GM19025 (cell line): ENCODE results near the gene GGN.
"Not testable (repeated sequence)": the region's sequence is repeated elsewhere in the genome, so short reads cannot be mapped to it uniquely, and the experiment has no call there.

Source experiments
- ATAC-seq: cut with Tn5 transposase; IDR thresholded peaks from one replicate; pipeline ENCODE4 v1.9.1; 2021; ENCODE audit warnings: mild to moderate bottlenecking, low read depth, moderate library complexity; ENCODE audit not compliant: unreplicated experiment

GGN gene, protein sequence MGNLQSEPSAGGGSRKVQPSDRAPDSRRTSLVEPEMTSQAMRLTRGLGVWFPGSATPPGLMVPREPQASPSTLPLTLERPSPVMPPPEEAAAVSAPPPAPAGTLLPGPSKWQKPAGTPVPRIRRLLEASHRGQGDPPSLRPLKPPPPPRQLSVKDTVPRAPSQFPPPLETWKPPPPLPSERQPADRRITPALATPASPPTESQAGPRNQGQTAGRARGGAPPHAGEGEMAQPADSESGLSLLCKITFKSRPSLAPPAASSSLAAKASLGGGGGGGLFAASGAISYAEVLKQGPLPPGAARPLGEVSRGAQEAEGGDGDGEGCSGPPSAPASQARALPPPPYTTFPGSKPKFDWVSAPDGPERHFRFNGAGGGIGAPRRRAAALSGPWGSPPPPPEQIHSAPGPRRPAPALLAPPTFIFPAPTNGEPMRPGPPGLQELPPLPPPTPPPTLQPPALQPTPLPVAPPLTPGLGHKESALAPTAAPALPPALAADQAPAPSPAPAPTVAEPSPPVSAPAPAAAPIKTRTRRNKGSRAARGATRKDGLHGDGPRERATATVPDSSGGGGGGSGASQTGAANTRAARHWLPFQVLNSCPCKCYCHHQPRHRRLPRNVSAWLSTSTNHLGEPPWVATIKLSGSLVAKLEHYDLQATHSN

DNA sequence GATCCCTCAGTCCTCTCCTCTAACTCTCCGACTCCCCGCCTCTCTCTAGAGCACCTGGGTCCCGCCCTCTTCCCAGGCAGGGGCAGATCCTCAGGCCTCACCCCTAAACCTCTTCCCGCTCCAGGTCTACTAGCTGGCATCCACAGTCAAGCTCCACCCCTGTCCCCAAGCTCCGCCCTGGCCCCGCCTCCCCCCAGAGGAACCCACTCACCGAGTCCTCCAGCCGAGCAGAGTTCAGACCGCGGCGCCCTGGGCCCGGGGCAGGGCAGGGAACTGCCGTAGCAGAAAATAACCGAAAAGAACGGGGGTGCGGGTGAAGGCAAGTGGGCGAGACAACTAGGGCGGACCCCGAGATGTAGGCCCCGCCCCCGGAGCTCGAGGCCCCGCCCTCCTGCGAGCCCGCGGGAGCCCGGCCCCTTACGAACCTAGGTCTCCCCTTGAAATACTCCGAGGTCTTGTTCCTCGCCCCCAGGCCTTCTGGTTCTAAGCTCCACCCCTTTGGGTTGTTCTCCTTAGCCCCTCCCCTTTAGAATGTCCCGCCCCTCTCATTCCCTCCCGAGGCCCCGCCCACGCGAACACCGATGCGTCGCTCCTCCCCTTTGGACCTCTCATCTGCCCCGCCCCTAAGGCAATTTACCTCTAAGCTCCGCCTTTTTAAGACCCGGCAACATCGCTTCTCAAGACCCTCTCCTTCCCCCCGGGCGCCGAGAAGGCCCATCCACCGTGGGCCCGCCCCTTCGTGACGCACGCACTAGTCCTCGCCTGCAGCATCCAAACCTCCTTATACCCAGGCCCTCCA, at the start of gene GGN:
Gene GGN, minus strand, starts transcription at position 485 of the 799 bp plus-strand sequence. CDS start 773 bp downstream, outside the sequence.
- ATAC-seq = no peak

DNA sequence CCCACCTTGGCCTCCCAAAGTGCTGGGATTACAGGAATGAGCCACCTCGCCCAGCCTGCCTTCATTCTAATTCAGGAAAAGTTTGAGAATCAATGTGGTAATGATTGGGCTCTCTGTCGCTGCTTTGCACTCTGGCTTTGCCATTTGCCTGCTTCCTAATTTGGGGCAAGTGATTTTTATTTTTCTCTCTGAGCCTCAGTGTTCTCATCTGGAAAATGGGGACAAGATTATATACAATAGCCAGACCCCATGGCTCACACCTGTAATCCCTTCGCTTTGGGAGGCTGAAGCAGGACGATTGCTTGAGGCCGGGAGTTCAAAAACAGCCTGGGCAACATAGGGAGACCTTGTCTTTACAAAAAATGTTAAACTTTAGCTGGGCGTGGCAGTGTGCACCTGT, 49.5 kb upstream of the GGN start:
- ATAC-seq = no peak

DNA sequence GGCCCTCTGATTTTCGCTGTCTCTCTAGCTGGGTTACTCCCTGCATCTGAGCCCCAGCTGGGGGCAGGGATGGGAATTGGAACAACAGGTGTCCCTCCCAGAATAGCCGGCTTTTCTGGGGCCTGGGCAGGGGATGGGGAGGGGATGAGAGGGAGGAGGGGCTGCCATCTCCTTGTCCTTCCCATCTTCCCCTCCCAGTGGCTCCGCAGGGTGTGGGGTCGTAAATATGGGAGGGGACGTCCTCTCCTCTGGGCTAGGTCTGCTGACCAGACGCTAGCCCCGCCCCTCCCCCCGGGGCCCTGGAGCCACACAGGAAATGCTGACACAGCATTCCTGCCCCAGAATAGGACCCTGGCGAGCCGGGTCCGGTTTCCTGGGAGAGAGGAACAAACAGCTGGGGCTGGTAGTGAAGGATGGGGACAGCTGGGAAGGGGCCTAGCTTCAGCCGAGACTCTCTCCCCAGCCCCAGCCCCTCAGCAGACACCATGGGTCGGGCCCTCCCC, 46.8 kb upstream of the GGN start:
- no peak for ATAC-seq

DNA sequence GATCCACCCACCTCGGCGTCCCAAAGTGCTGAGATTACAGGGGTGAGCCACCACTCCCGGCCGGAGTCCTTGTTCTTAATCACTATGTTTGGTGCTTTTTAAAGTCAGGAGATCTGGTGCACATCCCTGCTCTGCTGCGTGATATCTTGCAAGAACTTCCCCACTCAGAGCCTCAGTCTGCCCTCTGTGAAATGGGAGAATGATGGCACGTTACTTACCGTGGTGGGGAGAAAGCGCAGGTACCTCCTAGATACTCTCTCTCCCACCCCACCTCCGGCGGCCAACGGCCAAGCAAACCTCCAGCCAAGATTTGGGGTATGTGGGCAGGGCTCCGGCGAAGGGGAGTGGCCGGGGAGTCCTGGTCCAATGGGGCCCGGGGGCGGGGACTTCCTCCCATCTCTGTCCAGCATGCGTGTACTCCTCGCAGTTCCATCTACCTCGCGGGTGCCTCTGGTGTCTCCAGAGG, 45.5 kb upstream of the GGN start, which contains the start of gene RYR1:
Gene RYR1, plus strand, starts transcription at position 424 of the 466 bp plus-strand sequence. CDS start 139 bp downstream, outside the sequence.
- ATAC-seq = no peak

DNA sequence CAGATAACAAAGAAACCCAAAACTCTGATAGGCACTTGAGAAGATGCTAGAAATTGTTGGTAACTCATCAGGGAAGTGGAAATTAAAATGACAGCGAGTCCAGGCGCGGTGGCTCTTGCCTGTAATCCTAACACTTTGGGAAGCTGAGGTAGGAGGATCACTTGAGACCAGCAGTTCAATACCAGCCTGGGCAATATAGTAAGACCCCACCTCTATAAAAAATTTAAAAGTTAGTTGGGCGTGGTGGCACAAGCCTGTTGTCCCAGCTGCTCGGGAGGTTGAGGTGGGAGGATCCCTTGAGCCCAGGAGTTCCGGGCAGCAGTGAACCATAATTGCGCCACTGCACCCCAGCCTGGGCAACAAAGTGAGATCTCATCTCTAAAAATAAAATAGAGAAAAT, 43.1 kb upstream of the GGN start:
- ATAC-seq = no peak

DNA sequence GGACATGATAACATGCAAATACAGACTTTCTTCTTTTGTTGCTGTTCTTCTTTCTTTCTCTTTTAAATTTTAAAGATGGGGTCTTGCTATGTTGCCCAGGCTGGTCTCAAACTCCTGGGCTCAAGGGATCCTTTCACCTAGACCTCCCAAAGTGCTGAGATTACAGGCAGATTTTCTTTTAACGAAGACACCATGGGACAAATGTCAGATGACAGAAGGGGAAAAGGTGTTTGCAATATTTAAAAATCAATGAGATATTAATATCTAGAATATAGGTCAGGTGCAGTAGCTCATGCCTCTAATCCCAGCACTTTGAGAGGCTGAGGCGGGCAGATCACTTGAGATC, 42.0 kb upstream of the GGN start:
- no peak for ATAC-seq

DNA sequence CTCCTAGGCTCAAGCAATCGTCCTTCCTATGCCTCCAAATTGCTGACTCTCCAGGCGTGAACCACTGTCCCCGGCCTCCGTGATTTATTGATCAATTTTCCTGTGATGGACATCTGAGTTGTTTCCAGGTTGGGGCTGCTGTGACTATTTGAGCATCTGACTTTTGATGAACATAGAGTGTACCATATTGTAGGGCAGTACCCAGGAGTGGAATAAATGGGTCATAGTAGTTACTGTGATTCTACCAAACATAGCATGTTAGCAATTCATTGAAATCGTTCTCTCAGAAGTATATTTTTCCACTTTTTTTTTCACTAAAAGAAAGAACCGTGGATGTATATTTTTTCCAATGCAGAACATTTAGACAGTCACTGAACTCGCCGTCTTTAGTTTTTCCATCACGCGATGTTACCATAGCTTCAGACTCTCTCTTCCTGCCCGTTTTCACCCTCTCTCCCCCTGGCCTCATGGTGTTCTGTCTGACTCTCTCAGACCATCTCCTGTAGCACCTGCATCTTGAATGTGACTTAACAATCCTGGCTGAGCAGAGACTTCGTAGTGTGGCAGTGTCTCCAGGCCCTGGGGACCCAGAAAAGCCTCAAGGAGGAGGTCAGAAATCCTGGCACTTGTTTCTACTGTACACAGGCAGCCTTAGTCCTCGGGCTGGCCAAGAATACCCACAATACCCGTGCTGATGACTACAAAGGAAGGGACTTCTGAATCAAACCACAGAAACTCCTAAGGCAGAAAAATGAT, 41.4 kb upstream of the GGN start:
- ATAC-seq = no peak

DNA sequence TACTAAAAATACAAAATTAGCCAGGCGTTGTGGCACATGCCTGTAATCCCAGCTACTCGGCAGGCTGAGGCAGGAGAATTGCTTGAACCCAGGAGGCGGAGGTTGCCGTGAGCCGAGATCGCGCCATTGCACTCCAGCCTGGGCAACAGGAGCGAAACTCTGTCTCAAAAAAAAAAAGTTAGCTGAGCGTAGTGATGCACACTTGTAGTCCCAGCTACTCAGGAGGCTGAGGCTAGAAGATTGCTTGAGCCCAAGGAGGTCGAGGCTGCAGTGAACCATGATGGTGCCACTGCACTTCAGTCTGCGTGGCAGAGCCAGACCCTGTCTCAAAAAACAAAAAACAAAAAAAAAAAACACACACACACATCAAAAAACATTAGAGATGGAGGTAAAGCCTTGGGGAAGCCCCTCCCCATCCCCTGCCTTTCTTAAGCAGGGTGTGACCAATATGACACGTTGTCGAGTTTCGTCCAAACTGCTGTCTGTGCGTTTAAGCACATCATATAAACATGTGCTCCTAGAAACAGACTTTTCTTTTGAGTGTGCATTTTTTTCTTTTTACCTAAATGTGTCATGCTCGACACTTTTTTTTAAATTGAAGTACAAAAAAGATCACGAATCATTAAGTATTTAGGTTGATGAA, 39.3 kb upstream of the GGN start:
- ATAC-seq = not testable (repeated sequence)

DNA sequence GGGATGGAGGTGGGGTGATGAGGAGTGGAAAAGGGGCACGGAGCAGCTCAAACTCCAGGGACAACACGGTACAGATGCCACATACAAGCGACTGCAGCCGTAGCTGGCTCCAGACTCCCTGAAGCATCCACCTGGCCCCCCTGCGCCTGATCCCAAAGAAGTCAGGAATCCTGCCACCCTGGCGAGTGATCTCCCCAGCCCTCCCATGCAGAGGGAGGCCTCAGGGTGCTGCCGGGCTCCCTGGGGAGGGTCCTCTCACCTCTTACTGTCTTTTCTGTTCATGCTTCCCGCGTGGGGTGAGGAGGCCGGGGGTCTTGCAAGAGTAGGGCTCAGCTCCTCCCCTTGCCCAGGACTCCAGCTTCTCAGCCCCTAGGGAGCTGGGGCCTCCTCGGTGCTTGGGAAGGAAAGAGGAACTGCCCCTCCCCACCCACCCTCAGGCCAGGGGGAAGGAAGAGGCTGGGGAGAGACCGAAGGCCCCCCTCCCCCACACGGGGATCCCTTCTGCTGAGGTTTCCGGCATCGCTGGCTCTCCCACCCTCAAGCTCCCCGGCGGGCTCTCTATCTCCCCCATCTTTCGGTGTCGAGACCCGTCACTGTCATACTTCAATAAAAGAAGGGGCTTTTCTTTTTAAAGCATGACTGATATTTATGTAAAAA, 38.1 kb upstream of the GGN start, which contains the start of gene RASGRP4:
Gene RASGRP4, minus strand, starts transcription at position 410 of the 657 bp plus-strand sequence. Its CDS starts 128 bp downstream, at position 282.
- no peak for ATAC-seq

DNA sequence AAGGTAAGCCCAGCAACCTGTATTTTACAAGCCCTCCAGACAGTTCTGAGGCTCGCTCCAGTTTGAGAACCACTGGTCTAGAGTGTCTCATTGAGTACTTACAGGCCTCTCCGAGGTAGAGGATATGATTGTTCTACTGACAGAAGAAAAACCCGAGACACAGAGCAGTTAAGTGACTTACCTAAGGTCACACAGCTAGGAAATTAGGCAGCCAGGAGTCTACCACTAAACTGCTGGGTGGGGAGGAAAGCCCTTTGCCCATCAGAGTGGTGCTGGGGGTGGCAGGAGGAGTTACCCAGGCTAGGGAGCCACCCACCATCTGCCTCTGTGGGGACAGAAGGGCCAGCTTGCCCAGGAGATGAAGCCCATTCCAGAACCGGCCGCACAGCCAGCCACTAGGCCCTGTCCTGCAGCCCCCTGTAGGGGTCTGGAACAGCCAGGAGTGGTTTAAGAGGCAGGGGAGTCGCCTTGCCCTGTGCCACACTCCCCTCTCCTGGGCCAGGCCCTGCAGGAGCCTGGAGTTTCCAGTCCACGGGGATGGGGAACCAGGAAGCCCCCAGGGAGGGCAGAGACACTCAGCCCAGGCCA, 37.5 kb upstream of the GGN start:
- ATAC-seq = no peak

DNA sequence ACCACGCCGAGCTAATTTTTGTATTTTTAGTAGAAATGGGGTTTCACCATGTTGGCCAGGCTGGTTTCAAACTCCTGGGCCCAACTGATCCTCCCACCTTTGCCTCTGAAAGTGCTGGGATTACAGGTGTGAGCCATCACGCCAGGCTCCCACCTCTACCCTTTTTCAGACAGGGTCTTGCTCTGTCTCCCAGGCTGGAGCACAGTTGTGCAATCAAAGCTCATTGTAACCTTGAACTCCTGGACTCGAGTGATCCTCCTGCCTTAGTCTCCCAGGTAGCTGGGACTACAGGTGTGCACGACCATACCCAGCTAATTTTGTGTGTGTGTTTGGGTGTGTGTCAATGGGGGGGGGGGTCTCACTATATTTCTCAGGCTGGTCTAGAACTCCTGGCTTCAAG, 36.4 kb upstream of the GGN start:
- no peak for ATAC-seq

DNA sequence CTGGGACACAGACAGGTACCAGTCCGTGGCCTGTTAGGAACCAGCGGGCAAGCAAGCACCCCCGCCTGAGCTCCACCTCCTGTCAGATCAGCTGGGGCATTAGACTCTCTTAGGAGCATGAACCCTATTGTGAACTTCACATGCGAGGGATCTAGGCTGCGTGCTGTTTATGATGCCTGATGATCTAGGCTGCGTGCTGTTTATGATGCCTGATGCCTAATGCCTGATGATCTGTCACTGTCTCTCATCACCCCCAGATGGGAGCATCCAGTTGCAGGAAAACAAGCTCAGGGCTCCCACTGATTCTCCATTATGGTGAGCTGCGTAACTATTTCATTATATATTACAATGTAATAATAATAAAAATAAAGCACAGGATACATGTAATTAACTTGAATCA, 34.6 kb upstream of the GGN start:
- no peak for ATAC-seq

DNA sequence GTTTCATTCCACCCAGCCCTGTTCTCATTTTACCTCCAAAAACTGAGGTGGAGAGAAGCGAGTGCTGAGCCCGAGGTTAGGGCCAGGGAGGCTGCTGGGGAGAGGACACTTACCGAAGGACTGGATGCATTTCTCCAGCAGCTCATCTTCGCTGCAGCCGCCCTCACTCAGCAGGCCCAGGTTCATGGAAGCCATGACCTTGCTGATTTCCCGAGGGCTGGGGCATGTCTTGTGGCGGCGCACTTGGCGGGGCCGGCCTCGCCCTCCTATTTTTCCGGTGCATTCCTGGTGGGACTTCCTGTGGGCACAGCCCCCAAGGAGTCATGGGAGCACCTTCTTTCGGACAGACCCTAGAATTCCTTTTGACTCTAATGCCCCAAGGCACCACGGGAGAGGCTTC, 34.0 kb upstream of the GGN start:
- ATAC-seq = no peak

DNA sequence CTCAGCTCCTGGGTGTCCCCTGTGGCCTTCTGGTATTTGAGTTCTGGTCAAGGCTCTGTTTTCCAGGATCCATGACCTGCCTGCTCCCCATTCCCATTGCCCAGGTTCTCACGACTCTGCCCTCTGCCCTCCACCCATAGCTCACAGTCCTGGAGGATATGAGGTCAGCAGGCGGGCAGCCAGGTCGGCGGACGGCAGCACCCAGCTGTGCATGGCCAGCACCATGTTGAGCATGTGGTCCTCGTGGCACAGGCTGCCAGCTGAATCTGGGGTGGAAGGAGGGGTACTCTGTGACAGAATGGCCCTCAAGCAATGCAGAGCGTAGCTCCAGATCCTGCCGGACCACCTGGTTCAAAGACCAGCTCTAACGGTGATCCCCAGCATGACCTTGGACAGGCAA, 33.1 kb upstream of the GGN start:
- no peak for ATAC-seq

DNA sequence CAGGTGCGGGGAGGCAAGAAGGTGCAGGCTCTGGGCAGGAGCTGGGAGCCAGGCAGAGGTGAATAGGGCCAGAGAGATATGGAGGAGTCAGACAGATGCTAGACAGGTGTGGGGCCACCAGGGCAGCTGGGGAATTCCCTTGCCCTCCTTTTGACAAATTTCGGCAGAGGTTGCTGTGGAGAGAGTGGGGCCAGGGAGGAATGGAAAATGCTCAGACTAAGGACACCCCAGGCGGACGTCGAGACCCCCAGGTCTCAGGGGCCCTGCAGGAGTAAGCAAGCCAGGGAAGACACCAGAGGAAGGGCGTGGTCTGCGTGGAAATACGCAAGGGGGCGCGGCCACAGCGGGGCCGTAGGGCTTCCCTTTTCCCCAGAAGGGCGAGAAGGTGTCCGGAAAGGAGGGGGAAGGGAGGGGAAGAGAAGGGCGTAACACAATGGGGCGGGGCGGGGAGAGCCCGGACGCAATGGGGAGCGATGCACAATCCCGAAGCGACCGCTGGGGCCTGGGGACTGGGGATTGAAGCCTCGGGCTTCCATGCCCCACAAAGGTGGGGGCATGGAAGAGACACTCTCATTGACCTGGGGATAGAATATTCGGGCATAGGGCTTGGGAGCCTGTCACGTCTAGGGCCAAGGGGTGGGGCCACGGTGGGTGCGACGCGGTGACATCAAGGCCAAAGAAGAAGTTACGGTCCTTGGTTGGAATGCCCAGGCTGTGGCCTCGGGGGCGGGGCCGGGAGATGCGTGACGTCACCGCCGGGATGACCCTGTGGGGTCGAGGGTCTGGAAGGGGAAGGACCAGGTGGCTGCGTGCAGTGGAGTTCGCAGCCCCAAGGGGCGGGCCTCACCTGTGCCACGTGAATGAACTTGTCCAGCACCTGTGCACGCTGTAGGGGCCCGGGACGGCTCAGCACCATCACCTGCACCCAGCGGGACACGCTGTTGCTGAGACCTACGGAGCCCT, 30.0 kb upstream of the GGN start:
- no peak for ATAC-seq

DNA sequence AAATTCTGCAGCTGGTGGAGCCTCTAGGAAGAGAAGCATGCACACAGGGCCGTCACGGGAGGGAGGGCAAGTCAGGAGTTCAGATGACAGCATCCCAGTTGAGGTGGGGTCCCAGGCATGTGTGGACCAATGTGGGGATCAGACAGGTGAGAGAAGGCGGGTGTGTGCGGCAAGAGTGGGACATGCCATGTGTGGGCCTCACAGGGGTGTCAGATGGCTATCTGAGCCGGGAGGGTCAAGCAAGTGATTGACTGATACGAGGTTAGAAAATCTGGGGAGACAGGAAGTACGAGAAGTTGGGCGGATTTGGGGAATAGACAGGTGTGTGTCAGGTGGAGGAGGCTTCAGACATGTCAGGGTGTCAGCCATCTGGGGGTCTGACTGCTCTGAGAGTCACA, 29.3 kb upstream of the GGN start:
- ATAC-seq = no peak

DNA sequence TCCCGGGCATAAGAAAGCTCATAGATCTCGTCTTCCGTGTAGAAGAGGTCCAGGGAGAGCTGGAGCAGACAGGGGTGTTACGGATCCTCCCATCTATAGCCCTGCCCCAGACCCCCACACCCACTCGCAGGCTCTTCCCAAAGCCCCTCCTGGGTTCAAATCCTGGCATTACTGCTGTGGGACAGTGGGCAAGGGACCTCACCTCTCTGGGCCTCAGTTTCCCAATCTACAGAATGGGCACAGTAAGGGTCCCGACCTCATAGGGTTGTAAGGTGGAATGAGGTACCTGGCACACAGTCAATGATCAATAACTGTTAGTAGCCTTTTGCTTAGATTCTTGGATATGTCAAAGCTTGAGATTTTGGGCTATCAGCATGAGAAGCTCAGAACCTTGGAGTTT, 25.6 kb upstream of the GGN start:
- ATAC-seq = no peak

DNA sequence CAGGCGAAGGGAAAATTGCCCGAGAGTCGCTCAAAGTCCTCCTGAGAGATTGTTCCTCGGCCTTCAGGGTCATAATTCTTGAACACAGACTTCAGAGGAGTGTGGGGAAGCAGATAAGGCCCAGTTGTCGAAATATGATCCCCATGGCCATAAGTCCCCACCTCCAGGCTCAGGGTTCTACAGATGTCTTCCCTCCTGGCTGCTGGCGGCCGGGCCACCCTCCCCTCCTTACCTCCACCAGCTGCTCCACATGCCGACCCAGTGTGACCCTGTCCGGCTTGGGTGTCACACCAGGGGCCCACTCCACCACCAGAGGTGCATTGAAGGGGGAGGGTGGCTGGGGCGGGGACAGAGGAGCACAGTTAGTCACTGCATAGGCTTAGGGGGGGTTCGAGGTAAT, 25.1 kb upstream of the GGN start:
- no peak for ATAC-seq
